Measurements from ENCODE around the gene FTO. TPM values are rescaled to one million over a fixed set of nuclear protein-coding genes. Genes with fewer than 3 reads are reported as not detected.

The FTO gene
- total and polyA plus RNA-seq, 4 donors: 12.2 to 145 (median 57.7) TPM

DNA sequence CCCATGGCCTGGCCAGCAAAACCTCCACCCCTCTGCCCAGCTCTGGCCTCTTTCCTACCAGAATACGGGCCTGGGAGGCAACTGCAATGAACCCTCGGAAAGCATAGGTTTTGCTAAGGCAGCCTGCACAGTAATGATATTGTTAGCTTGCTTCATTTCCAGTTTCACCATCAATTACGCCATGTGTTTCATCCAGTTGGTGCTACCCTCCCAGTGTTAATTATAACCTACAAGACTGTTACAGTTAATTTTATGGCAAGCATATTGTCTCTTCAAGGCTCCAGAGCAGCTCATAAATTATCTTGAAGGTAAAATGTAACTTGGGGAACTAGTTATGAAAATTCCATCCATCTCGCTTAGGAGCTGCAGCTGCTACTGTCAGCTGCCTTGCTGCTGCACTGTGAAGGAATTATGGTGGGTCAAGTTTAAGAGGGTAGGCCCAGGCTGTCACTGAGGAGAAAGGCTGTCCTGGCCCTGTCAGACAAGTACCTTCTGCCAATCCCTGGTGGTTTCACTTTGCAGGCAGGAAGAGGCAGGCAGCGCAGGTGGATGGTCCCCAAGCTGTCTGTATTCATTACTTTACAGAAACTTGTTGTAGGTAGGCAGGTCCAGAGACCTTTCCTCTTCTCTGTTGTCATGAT lies 242.9 kb downstream of the FTO start:
- Histone ChIP-seq H3K27me3 (ENCODE audit: control insufficient read depth in 3 of 3, insufficient read depth in 3 of 3, low read length in 2 of 3) (no peaks in the 10 kb centered on the region), H3K36me3 (ENCODE audit: control insufficient read depth in 4 of 4, insufficient read depth in 4 of 4, low read length in 4 of 4) (peaks cover 0 to 5% (median 0%) of the 10 kb centered on the region in 4 donors), H3K9me3 (ENCODE audit: control insufficient read depth in 4 of 4, insufficient read depth in 3 of 4, low read length in 3 of 4) (no peaks in the 10 kb centered on the region), H3K9ac (ENCODE audit: insufficient read depth in 1 of 2, low read length in 2 of 2) (no peak overlapping the region), H3K27ac (ENCODE audit: low read depth in 1 of 2, low read length in 1 of 2) (no peak overlapping the region), H3K4me3 (no peak overlapping the region), H3K4me1 (ENCODE audit: control insufficient read depth in 5 of 5, insufficient read depth in 5 of 5, low read length in 5 of 5) (peaks cover 0 to 20% (median 2%) of the 10 kb centered on the region in 5 donors)
- TF ChIP-seq, protein P1, sequence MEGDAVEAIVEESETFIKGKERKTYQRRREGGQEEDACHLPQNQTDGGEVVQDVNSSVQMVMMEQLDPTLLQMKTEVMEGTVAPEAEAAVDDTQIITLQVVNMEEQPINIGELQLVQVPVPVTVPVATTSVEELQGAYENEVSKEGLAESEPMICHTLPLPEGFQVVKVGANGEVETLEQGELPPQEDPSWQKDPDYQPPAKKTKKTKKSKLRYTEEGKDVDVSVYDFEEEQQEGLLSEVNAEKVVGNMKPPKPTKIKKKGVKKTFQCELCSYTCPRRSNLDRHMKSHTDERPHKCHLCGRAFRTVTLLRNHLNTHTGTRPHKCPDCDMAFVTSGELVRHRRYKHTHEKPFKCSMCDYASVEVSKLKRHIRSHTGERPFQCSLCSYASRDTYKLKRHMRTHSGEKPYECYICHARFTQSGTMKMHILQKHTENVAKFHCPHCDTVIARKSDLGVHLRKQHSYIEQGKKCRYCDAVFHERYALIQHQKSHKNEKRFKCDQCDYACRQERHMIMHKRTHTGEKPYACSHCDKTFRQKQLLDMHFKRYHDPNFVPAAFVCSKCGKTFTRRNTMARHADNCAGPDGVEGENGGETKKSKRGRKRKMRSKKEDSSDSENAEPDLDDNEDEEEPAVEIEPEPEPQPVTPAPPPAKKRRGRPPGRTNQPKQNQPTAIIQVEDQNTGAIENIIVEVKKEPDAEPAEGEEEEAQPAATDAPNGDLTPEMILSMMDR (IDR thresholded peaks at IDR 0.05; ENCODE audit: control extremely low read depth, extremely low read depth): no peak
- WGBS, 2 donors: 55 to 84% methylated on average over 5 of the region's 5 CpGs
- DNase-seq (no peak), ATAC-seq (ENCODE audit: insufficient read depth, low FRiP score) (no peak)

DNA sequence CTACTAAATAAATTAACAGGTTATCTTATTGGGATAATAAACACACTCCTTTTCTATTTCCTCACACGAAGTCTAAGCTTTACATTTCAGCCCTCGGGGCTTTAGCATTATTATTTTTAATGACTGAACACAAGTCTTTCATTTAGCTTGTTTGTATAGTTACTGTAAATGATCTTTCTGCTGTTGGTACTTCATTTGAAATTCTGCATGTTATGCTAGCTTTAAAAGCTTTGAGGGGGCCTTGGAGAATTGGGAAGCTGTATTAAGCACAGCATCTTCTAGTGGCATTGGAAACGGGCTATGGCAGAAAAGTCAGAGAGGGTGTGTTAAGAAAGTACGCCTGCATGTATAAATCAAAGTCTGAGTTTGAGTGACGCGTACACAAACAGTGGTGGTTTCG lies 243.7 kb downstream of the FTO start:
- Histone ChIP-seq H3K4me1 (ENCODE audit: control insufficient read depth in 5 of 5, insufficient read depth in 5 of 5, low read length in 5 of 5) (peaks cover 0 to 25% (median 5%) of the 10 kb centered on the region in 5 donors), H3K4me3 (no peak overlapping the region), H3K27me3 (ENCODE audit: control insufficient read depth in 3 of 3, insufficient read depth in 3 of 3, low read length in 2 of 3) (no peaks in the 10 kb centered on the region), H3K9ac (ENCODE audit: insufficient read depth in 1 of 2, low read length in 2 of 2) (no peak overlapping the region), H3K36me3 (ENCODE audit: control insufficient read depth in 4 of 4, insufficient read depth in 4 of 4, low read length in 4 of 4) (no peaks in the 10 kb centered on the region), H3K27ac (ENCODE audit: low read depth in 1 of 2, low read length in 1 of 2) (no peak overlapping the region), H3K9me3 (ENCODE audit: control insufficient read depth in 4 of 4, insufficient read depth in 3 of 4, low read length in 3 of 4) (no peaks in the 10 kb centered on the region)
- WGBS, 2 donors: 90 to 93% methylated on average over 7 of the region's 7 CpGs
- DNase-seq (no peak), ATAC-seq (ENCODE audit: insufficient read depth, low FRiP score) (no peak)
- TF ChIP-seq, protein P1 (IDR thresholded peaks at IDR 0.05; ENCODE audit: control extremely low read depth, extremely low read depth): no peak

DNA sequence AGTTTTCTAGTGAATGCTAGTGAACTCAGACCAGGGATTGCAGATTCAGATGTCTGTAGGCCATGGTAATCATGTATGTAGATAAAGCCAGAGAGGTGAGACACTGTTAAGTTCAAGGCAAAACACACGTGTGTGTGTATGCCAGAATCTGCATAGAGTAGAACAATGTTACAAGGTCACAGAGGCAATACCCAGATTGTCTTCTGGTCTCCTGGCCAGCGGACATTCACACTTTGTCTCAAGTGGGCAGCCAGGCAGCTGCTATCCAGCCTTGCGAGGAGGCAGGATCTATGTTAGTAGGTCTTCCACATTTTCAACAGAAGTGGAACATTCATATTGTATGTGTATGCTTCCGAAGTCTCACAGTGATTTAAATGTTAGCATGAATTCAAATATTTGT lies 244.4 kb downstream of the FTO start:
- TF ChIP-seq, protein P1 (IDR thresholded peaks at IDR 0.05; ENCODE audit: control extremely low read depth, extremely low read depth): no peak
- no peak overlapping the region for H3K9ac ChIP-seq (ENCODE audit: insufficient read depth in 1 of 2, low read length in 2 of 2)
- peaks cover 0 to 30% (median 5%) of the 10 kb centered on the region in 5 donors for H3K4me1 ChIP-seq (ENCODE audit: control insufficient read depth in 5 of 5, insufficient read depth in 5 of 5, low read length in 5 of 5)
- no peaks in the 10 kb centered on the region for H3K27me3 ChIP-seq (ENCODE audit: control insufficient read depth in 3 of 3, insufficient read depth in 3 of 3, low read length in 2 of 3)
- DNase-seq (no peak), ATAC-seq (ENCODE audit: insufficient read depth, low FRiP score) (no peak)
- no peaks in the 10 kb centered on the region for H3K9me3 ChIP-seq (ENCODE audit: control insufficient read depth in 4 of 4, insufficient read depth in 3 of 4, low read length in 3 of 4)
- H3K4me3 ChIP-seq: no peak overlapping the region
- no peak overlapping the region for H3K27ac ChIP-seq (ENCODE audit: low read depth in 1 of 2, low read length in 1 of 2)
- H3K36me3 ChIP-seq (ENCODE audit: control insufficient read depth in 4 of 4, insufficient read depth in 4 of 4, low read length in 4 of 4): no peaks in the 10 kb centered on the region
- 80 to 94% methylated on average over 4 of the region's 4 CpGs for WGBS, 2 donors
